HG03457 (cell line): ENCODE data around the gene C20orf202.

Source experiments
- ATAC-seq: cut with Tn5 transposase; IDR thresholded peaks from one replicate; pipeline ENCODE4 v1.9.1; 2021; ENCODE audit warnings: moderate number of reproducible peaks; ENCODE audit not compliant: unreplicated experiment

The C20orf202 gene

DNA sequence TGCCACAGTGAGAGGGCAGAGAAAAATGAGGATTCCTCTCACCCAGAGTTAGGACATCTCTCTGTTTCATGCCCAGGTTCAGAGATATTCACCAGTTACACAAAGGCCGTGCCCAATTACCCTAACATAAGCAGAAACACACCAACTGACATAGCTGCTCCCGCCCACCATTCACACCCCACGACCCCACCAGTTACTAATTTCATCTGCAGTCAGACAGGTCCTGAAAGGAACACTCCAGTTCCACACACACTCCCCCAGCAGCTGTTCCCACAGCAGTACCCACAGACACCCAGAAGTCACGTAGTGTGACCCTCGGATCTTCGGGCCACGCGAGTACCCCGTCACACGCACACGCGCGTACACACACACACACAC lies 19.0 kb upstream of the C20orf202 start:
- ATAC-seq = no peak

DNA sequence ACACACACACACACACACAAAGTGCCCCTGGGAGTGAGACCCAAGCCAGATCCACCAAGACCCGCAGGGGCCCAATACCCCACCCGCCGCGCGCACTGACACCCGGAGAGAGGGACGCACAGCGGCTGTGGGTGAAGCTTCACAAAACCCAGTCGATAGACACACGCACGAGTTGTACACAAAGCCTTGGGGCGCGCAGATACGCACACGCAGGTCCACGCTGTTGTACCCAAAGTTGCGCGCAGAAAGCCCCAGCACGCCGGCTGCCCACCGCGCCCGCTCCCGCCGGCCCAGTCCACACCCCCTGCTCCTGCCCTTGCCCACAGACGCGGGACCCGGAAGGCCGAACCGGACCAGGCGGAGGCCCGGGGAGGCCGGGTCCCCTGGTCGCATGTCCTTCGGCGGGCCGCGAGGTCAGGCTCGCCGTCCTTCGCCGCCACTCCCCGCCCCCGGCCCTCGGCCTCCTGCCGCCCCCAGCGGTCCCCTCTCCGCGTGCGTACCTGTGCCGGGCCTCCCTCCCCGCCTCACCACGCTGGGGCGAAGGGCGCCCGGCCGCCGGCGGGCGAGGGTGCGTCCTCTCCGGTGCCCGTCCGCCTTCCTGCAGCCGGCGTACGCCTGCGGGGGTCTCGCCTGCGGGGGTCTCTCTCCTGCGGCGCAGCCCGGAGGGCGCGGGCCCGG lies 18.5 kb upstream of the C20orf202 start, which contains the start of gene TMEM74B:
Gene TMEM74B (minus strand): TSS at position 344 of the 678 bp plus-strand sequence. CDS start 1,180 bp downstream, outside the sequence.
- no peak for ATAC-seq

DNA sequence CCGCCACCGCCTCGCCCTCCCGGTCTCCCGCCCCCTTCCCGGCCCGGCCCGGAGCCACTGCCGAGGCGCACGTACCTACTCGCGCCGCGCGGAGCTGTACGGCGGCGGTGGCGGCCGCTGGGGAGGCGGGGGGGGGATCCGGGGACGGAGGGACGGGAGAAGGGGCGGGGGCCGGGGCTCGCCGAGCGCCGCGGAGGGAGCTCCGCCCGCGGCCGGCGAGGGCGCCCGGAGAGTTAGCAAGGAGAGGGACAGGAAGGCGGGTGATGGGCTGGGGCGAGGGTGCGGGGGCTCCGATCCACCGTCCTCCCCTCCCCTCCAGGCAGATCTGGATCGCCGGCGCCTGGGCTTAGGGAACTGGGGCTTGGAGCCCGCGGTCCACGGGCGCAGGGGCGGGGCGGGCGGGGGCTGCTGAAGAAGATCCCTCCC lies 17.9 kb upstream of the C20orf202 start:
- no peak for ATAC-seq

GRCh38 chr20:1185790-1186334 lies 17.4 kb upstream of the C20orf202 start:
- ATAC-seq = no peak

DNA sequence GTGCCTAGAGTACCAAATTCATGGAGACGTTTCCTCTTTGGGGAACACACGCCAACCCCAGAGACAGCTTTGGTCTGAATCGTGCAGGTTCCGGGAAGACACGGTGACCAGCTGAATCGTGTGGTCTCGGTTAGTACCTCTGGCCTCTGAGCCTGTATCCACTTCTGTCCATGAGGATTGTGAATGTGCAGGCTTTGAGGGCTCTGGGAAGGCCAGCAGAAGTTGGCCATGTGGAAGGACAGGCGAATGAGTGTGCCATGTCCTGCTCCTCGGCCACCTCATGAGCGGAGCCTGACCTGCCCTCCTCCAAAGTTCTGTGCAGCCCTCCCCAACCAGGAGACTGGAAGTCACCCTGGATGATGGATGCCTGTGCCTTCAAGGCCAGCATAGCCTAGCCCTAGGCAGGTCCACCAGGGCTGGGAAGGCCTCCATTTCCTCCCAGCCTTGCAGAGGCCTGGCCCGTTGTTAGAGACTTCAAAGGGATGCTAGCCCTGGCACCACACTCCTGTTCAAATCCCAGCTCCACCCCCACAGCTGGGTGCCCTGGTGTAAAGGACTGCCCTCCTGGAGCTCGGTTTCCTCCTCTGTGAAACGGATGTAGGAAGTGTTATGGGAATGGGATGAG lies 16.8 kb upstream of the C20orf202 start:
- ATAC-seq = no peak

GRCh38 chr20:1187605-1188171 lies 15.6 kb upstream of the C20orf202 start:
- no peak for ATAC-seq

DNA sequence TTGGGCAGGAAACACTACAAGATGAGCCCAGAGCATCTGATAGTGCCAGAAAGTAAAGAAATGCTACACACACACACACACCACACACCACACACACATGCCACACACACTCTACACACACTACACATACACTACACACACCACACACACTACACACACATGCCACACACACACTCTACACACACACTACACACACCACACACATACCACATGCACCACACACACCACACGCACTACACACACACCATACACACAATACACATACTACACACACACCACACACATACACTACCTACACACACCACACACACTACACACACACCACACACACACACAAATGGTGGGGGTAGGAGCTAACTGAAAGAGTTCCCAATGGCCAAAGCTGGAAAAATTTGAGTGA lies 14.9 kb upstream of the C20orf202 start:
- no peak for ATAC-seq

DNA sequence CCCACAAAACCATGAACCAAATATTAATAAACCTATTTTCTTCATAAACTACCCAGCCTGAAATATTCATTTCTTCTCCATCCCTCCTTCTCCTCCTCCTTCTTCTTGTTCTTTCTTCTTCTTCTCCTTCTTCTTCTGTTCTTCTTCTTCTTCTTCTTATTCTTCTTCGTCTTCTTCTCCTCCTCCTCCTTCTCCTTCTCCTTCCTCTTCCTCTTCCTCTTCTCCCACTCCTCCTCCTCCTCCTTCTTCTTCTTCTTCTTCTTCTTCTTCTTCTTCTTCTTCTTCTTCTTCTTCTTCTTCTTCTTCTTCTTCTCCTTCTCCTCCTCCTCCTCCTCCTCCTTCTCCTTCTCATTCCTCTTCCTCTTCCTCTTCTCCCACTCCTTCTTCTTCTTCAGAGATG lies 13.4 kb upstream of the C20orf202 start:
- ATAC-seq = no peak

DNA sequence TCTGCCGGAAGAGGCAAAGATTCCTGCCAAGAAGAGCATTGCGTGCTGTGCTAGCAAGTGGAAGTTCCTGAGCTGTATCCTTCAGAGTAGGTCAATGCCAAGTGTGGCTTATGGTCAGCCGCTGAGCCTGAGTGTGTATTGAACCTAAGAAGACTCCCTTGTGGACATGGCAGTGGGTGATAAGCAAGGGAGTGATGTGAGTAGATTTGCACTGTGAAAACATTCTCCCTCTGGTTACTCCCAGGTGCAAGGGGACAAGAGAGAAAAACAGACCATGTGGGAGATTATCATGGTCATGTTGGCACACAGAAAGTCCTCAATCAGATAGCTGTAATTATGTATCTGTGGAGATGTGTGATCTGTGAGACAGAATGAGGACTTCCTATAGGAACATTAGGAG lies 12.4 kb upstream of the C20orf202 start:
- ATAC-seq = no peak

- ATAC-seq = no peak
These were observed 12.0 kb upstream of the C20orf202 start for GRCh38 chr20:1191299-1191698.

DNA sequence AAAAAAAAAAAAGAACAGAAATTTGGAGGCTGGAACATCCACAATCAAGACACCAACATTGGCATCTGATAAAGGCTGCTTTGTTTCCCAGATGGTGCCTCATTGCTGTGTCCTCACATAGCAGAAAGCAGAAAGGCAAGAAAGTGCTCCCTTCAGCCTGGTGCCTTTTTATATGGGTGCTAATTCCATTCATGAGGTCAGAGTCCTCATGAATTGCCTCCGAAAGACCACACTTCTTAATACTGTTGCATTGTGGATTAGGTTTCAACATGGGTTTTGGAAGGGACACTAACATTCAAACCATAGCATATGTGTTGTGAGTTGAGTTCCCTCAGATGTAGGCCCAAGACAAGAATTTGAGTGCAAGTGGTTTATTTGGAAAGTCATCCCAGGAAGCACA lies 8.0 kb upstream of the C20orf202 start:
- no peak for ATAC-seq

DNA sequence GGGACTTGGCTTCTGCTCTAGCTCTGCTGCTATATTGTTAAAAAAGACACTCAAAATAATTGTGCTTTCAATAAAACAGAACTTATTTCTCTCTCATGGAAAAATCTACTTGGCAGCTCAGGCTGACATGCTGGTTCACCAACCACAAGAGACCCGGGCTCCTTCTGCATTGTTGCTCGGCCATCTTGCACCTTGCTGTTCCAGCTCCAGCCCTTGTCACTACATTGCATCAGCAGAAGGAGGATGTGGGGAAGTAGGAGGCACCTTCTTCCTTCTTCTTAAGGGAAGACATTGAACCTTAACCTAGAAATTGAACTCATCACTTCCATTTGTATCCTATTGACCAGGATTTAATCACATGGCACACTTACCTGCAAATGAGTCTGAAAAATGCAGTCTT lies 6.6 kb upstream of the C20orf202 start:
- no peak for ATAC-seq

GRCh38 chr20:1197801-1198200 lies 5.5 kb upstream of the C20orf202 start:
- ATAC-seq = no peak

DNA sequence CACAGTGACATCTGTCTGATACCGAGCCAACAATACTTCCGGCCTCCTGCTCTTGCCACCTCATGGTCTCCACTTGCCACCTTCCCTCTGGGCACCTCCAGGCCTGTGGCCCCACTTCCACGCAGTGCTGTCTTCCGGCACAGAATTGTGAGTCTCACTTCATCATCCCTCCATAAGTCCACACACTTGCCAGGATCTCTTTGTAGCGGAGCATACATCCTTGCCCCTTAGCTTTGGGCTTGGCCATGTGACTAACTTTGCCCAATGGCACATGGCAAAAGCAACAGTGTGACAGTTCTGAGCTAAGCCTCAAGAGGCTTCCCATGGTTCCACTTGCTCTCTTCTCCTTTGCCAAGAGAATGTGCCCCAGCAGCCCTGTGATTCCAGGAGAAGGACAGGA lies 4.5 kb upstream of the C20orf202 start:
- ATAC-seq = no peak

DNA sequence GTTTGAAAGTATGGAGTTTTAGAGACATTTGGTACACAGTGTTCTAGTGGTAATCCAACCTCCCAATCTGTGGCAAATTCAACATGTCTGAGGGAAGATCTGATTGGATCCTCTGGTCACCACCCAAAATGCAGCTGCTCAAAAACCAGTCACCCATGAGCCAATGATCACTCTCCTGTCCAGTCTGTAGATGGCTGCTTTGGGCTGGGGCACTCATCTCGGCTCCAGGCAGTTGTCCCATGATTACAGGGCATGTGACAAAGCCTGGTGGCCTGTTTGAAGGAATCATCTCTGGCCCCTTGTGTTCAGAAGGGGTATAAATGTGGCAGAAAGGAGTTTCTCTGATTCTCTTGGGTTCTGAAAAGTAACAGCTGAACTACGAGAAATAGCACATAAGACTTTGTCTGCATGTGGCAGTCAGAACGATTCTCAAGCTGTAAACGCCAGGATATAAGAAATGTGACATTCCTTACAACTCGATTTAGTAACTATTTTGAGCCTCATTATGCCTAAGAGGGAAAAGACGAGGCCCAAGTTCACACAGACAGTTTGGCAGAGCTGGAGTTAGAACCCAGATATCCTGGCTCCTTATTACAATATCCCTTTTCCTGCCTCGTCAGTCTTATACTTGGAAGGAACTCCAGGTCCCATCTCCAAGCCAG lies 3.9 kb upstream of the C20orf202 start:
- ATAC-seq = no peak

DNA sequence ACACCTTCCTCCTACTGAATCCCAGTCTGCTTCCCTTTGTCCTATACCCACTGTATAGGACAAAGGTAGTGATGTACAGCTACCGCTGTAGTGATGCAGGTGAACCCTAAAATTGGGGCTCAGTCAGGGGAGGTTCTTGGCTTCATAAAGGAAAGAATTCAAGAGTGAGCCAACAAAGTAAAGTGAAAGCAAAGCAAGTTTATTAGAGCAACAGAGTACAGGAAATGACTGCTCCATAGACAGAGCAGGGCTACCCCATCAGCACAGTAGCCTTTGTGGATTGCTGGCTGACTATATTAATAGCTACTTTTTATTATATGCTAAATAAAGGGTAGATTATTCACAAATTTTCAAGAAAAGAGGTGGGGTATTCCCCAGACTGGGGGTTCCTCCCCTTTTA lies 3.3 kb upstream of the C20orf202 start:
- ATAC-seq = no peak

DNA sequence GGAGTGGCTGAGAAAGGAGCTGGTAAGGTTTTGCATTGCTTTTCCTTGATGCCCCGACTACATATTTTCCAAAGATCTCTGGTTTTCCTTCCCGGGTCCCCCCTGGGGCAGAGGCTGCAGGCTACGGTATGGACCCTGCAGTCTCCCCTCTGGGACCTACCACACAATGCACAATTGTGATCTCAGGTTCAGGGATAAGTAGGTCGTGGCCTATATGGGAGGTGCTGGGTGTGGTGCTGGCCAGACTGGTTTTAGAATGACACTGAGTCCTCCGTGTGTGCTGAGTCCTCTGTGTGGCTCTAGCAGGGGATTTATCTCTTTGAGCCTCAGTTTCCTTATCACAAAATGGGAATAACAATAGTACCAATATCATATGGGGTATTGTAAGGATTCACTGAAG lies 376 bp downstream of the C20orf202 start:
- no peak for ATAC-seq

- ATAC-seq = no peak
These were observed 859 bp downstream of the C20orf202 start for GRCh38 chr20:1204113-1204512.

- ATAC-seq = no peak
These were observed 1.3 kb downstream of the C20orf202 start for GRCh38 chr20:1204576-1204975.

GRCh38 chr20:1205802-1206201 lies 2.5 kb downstream of the C20orf202 start:
- no peak for ATAC-seq

GRCh38 chr20:1206366-1207148 lies 3.3 kb downstream of the C20orf202 start:
- no peak for ATAC-seq
